Liver (tissue), 3 donors: ENCODE data around the gene NYAP2.

ENCODE experiments used
- GABPA ChIP-seq, 2 donors: IDR thresholded peaks in 1 of 2; conservative IDR thresholded peaks in 1 of 2; 2 replicates each; pipeline ENCODE4 v1.6.1; 2016; ENCODE audit warnings: antibody characterized with exemption in 2 of 2, mild to moderate bottlenecking in 1 of 2, moderate library complexity in 1 of 2
- SP1 ChIP-seq: IDR thresholded peaks from 2 replicates; pipeline ENCODE4 v1.6.1; 2018; ENCODE audit warnings: antibody characterized with exemption, mild to moderate bottlenecking
- TF ChIP-seq, protein P1 (sequence below): fragments of 150-350 bp; IDR thresholded peaks from 2 replicates; pipeline ENCODE4 v1.5.1; 2017; ENCODE audit warnings: improper control_type of control experiment, low read depth, low read length; ENCODE audit not compliant: missing input control
- TF ChIP-seq, protein P2 (sequence below): IDR thresholded peaks from 2 replicates; pipeline ENCODE4 v1.6.1; 2016; ENCODE audit warnings: antibody characterized with exemption
- donor health status: healthy.
- donor health status: healthy.

DNA sequence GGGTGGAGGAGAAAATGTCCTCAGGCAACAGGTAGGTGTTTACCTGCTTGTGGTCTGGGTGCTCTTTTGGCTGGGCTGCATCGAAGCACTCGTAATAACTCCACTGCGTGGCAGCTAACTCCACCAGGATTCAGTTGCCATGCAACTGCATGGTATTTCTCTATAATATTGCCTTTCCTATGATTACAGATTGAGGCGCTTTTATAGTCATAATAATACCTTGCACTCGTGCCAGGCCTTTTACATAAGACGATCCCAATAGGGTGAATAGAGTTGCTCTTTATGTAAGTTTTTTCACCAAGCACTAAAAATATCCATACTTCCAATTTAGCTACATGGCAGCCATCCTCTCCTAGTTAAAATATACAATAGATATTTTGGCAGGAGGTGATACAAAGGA, 19.7 kb upstream of the NYAP2 start:
- TF ChIP-seq, protein P1, sequence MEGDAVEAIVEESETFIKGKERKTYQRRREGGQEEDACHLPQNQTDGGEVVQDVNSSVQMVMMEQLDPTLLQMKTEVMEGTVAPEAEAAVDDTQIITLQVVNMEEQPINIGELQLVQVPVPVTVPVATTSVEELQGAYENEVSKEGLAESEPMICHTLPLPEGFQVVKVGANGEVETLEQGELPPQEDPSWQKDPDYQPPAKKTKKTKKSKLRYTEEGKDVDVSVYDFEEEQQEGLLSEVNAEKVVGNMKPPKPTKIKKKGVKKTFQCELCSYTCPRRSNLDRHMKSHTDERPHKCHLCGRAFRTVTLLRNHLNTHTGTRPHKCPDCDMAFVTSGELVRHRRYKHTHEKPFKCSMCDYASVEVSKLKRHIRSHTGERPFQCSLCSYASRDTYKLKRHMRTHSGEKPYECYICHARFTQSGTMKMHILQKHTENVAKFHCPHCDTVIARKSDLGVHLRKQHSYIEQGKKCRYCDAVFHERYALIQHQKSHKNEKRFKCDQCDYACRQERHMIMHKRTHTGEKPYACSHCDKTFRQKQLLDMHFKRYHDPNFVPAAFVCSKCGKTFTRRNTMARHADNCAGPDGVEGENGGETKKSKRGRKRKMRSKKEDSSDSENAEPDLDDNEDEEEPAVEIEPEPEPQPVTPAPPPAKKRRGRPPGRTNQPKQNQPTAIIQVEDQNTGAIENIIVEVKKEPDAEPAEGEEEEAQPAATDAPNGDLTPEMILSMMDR: no peak
- TF ChIP-seq GABPA (IDR thresholded peaks at IDR 0.05 in 1 of 2, conservative IDR thresholded peaks at IDR 0.05 in 1 of 2) (no peak), SP1 (no peak)
- TF ChIP-seq, protein P2, sequence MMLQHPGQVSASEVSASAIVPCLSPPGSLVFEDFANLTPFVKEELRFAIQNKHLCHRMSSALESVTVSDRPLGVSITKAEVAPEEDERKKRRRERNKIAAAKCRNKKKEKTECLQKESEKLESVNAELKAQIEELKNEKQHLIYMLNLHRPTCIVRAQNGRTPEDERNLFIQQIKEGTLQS: no peak
